HepG2 (cell line): Measurements from ENCODE around the gene WNT3. TPM values are rescaled to one million over a fixed set of nuclear protein-coding genes. Genes with fewer than 3 reads are reported as not detected.
A peak's percentile ranks its signal among the peaks of the same experiment; 100 is the strongest.

Experiments
- CERS6 ChIP-seq: sonication (generic); formaldehyde crosslinking; IDR thresholded peaks from 2 replicates; pipeline ENCODE4 v1.5.0; 2020; ENCODE audit warnings: missing genetic modification reagents
- GABPB1 ChIP-seq: IDR thresholded peaks from 2 replicates; pipeline ENCODE4 v1.6.1; 2016; ENCODE audit warnings: mild to moderate bottlenecking, missing genetic modification reagents, moderate library complexity, missing compliant biosample characterization
- HIC2 ChIP-seq: sonication (generic); formaldehyde crosslinking; IDR thresholded peaks from 2 replicates; pipeline ENCODE4 v1.9.0; 2022; ENCODE audit warnings: low read depth, missing genetic modification reagents
- HMGXB4 ChIP-seq, 2 experiments: sonication (generic) in 1 of 2; formaldehyde crosslinking in 1 of 2; IDR thresholded peaks; 2 replicates each; pipeline versions ENCODE4 v1.4.0 to v1.6.1; 2018 to 2020; ENCODE audit warnings: missing genetic modification reagents in 2 of 2, borderline replicate concordance in 1 of 2, low read depth in 1 of 2, mild to moderate bottlenecking in 1 of 2, missing biosample characterization in 1 of 2
- HOXD1 ChIP-seq: sonication (generic); formaldehyde crosslinking; IDR thresholded peaks from 2 replicates; pipeline ENCODE4 v1.5.0; 2020; ENCODE audit warnings: missing genetic modification reagents
- IKZF4 ChIP-seq: sonication (generic); formaldehyde crosslinking; IDR thresholded peaks from 2 replicates; pipeline ENCODE4 v1.5.1; 2020; ENCODE audit warnings: borderline replicate concordance, mild to moderate bottlenecking, low read depth, missing genetic modification reagents; ENCODE audit errors: not compliant biosample characterization
- LCORL ChIP-seq, 2 experiments: fragments of 450-650 bp in 1 of 2; sonication (generic) in 1 of 2; formaldehyde crosslinking in 1 of 2; IDR thresholded peaks; 2 replicates each; pipeline versions ENCODE4 v1.5.0 to v1.6.1; 2017 to 2020; ENCODE audit warnings: antibody characterized with exemption in 1 of 2, missing genetic modification reagents in 1 of 2
- NKX3-1 ChIP-seq: sonication (generic); formaldehyde crosslinking; IDR thresholded peaks from 2 replicates; pipeline ENCODE4 v1.5.0; 2020; ENCODE audit warnings: missing genetic modification reagents
- PBX2 ChIP-seq: IDR thresholded peaks from 2 replicates; pipeline ENCODE4 v1.6.1; 2016; ENCODE audit warnings: control low read depth
- SCMH1 ChIP-seq: sonication (generic); formaldehyde crosslinking; IDR thresholded peaks from 2 replicates; pipeline ENCODE4 v1.9.0; 2021; ENCODE audit warnings: missing genetic modification reagents, mild to moderate bottlenecking, borderline replicate concordance
- TMF1 ChIP-seq: sonication (generic); formaldehyde crosslinking; IDR thresholded peaks from 2 replicates; pipeline ENCODE4 v1.8.1; 2022; ENCODE audit warnings: low read depth, missing genetic modification reagents
- U2AF2 ChIP-seq: fragments of 200-400 bp; formaldehyde crosslinking; IDR thresholded peaks from 2 replicates; pipeline ENCODE4 v1.6.1; 2017; ENCODE audit warnings: low read depth, mild to moderate bottlenecking, low read length
- WIZ ChIP-seq: sonication (generic); formaldehyde crosslinking; IDR thresholded peaks from 2 replicates; pipeline ENCODE4 v1.5.1; 2020; ENCODE audit warnings: mild to moderate bottlenecking, missing genetic modification reagents
- ZBTB7B ChIP-seq: sonication (generic); formaldehyde crosslinking; IDR thresholded peaks from 2 replicates; pipeline ENCODE4 v1.4.0; 2020; ENCODE audit warnings: missing genetic modification reagents
- ZNF660 ChIP-seq: sonication (generic); formaldehyde crosslinking; IDR thresholded peaks from 2 replicates; pipeline ENCODE4 v1.5.1; 2020; ENCODE audit warnings: mild to moderate bottlenecking, low read depth, missing genetic modification reagents, borderline replicate concordance
- ZNF724P ChIP-seq: sonication (generic); formaldehyde crosslinking; IDR thresholded peaks from 2 replicates; pipeline ENCODE4 v1.8.0; 2022; ENCODE audit warnings: missing genetic modification reagents, borderline replicate concordance
- ZNF781 ChIP-seq: sonication (generic); formaldehyde crosslinking; IDR thresholded peaks from 2 replicates; pipeline ENCODE4 v1.5.1; 2020; ENCODE audit warnings: borderline replicate concordance, mild to moderate bottlenecking, missing genetic modification reagents; ENCODE audit errors: not compliant biosample characterization
- ZNF784 ChIP-seq: sonication (generic); formaldehyde crosslinking; IDR thresholded peaks from 2 replicates; pipeline ENCODE4 v1.5.1; 2020; ENCODE audit warnings: missing genetic modification reagents, mild to moderate bottlenecking, borderline replicate concordance
- ZUFSP ChIP-seq: sonication (generic); formaldehyde crosslinking; IDR thresholded peaks from 2 replicates; pipeline ENCODE4 v1.9.0; 2021; ENCODE audit warnings: missing genetic modification reagents, mild to moderate bottlenecking, borderline replicate concordance
- polyA plus RNA-seq, 8 experiments: library from polyadenylated mRNA; depleted of rRNA in 3 of 8; stranded (reverse) in 7 of 8; unstranded in 1 of 8; fragments of >200 nt; fragmentation: Illumina TruSeq in 4 of 8; extraction: Trizol in 4 of 8; gene quantifications; 2 replicates each; pipeline versions ENCODE4 v1.2.1 to v1.2.3, GENCODE V29; 2011 to 2016; ENCODE audit warnings: low read depth in 4 of 8, missing spikeins in 1 of 8, mixed read lengths in 1 of 8; ENCODE audit not compliant: insufficient read depth in 1 of 8
- total RNA-seq, 5 experiments: library from RNA; depleted of rRNA; stranded (reverse); fragments of >200 nt; fragmentation: Illumina TruSeq; extraction: Trizol; gene quantifications; 2 replicates each; pipeline ENCODE4 v1.2.3, GENCODE V29; 2016; ENCODE audit warnings: low read depth in 1 of 5

Gene WNT3
- total and polyA plus RNA-seq, 2 of the 13 experiments (the other 11 are each of a cell fraction or from before 2014, with no cell fraction given), result 8.5 to 10.3 TPM

GRCh38 chr17:46770818-46771560 is 47.5 kb downstream of the WNT3 start (continued):
- no peak; the same call in 1 of the 2 replicates for TF ChIP-seq HIC2 (CRISPR knock-in tag)
- peak; percentile 64; the same call in 1 of the 2 replicates for TF ChIP-seq HOXD1 (CRISPR knock-in tag)
- peak; percentile 64; the same call in 1 of the 2 replicates for TF ChIP-seq GABPB1
- TF ChIP-seq NKX3-1, result peak; percentile 85; the same call in 1 of the 2 replicates
- peak; percentile 50 for TF ChIP-seq ZNF781 (CRISPR knock-in tag)
- TF ChIP-seq TMF1 (CRISPR knock-in tag), result no peak; the same call in 1 of the 2 replicates
- no peak for TF ChIP-seq ZUFSP (CRISPR knock-in tag)
- TF ChIP-seq CERS6 (CRISPR knock-in tag), result 0 out of 2 replicates have a peak, but pooled peaks have one; percentile 21
- TF ChIP-seq ZNF724P (CRISPR knock-in tag), result no peak
- TF ChIP-seq ZBTB7B (CRISPR knock-in tag), result 0 out of 2 replicates have a peak, but pooled peaks have one; percentile 59
- no peak for TF ChIP-seq U2AF2
- peak; percentile 85; the same call in 1 of the 2 replicates for TF ChIP-seq WIZ (CRISPR knock-in tag)
- TF ChIP-seq SCMH1, result no peak
- peak in 1 of 2 experiments; percentile 55; a peak in 2 of 4 replicates for TF ChIP-seq HMGXB4 (CRISPR knock-in tag; IDR thresholded peaks at IDR 0.05; ENCODE audit: borderline replicate concordance in 1 of 2, low read depth in 1 of 2)
- no peak for TF ChIP-seq ZNF784 (CRISPR knock-in tag)
- no peak for TF ChIP-seq PBX2 (CRISPR knock-in tag)
- no peak for TF ChIP-seq IKZF4 (CRISPR knock-in tag)
- no peak for TF ChIP-seq ZNF660
- TF ChIP-seq LCORL (IDR thresholded peaks at IDR 0.05), result no peak
- TF ChIP-seq LCORL (CRISPR knock-in tag; IDR thresholded peaks at IDR 0.05), result no peak
